ENCODE measurements around the gene PPEF2.

DNA sequence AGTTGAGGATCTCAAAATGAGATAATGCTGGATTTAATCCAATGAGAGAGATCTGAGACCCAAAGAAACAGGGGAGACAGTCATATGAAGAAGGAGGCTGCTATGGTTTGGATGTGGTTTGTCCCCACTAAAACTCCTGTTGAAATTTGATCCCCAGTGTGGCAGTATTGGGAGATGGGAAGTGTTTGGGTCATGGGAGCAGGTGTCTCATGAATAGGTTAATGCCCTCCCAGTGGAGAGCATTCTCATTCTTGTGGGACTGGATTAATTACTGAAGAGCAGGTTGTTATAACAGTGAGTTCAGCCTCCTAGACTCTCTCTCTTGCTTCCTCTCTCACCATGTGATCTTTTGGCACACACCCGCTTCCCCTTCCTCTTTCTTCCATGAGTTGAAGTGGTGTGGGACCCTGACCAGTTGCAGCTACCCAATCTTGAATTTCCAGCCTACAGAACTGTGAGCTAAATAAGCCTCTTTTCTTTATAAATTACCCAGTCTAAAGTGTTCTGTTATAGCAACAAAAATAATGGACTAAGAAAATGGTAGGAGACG lies 70.3 kb downstream of the PPEF2 start:
- TF ChIP-seq POLR2AphosphoS5 (IDR thresholded peaks at IDR 0.05; ENCODE audit: low read depth, low read length) (no peak), TCF7L2 (IDR thresholded peaks at IDR 0.05; ENCODE audit: low read depth, low read length) (no peak)
- TF ChIP-seq, protein P1, sequence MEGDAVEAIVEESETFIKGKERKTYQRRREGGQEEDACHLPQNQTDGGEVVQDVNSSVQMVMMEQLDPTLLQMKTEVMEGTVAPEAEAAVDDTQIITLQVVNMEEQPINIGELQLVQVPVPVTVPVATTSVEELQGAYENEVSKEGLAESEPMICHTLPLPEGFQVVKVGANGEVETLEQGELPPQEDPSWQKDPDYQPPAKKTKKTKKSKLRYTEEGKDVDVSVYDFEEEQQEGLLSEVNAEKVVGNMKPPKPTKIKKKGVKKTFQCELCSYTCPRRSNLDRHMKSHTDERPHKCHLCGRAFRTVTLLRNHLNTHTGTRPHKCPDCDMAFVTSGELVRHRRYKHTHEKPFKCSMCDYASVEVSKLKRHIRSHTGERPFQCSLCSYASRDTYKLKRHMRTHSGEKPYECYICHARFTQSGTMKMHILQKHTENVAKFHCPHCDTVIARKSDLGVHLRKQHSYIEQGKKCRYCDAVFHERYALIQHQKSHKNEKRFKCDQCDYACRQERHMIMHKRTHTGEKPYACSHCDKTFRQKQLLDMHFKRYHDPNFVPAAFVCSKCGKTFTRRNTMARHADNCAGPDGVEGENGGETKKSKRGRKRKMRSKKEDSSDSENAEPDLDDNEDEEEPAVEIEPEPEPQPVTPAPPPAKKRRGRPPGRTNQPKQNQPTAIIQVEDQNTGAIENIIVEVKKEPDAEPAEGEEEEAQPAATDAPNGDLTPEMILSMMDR (IDR thresholded peaks at IDR 0.05), result no peak
